ENCODE data around the gene SFTPA1.

DNA sequence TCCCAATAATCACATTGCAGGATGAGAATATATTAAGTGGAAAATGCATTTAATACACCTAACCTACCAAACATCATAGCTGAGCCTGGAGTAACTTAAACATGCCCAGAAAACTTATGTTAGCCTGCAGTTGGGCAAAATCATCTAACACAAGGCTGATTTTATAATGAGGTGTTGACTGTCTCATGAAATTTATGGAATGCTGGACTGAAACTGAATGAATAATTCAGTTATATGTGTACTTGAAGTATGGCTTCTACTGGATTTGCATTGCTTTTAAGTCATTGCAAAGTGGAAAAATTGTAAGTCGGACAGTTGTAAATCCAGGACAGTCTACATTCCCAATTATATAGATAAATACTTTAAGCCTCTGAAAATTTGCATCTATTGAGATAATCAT, 5.4 kb downstream of the SFTPA1 start:
- TF ChIP-seq EZH2 (IDR thresholded peaks at IDR 0.05; ENCODE audit: borderline replicate concordance, low read depth, low read length, poor library complexity, severe bottlenecking) = no peak
- TF ChIP-seq CTCF (conservative IDR thresholded peaks at IDR 0.05; ENCODE audit: low read depth, low read length) = no peak
